T47D (cell line): Measurements from ENCODE around the gene CNTF.

Experiments
- DNase-seq, 2 experiments: peaks; one replicate each; pipeline versions ENCODE4 v3.0.0 to v3.0.0-alpha.2; 2011 to 2012; ENCODE audit warnings: low read depth in 1 of 2, low spot score in 1 of 2
- JUND ChIP-seq: IDR thresholded peaks from 2 replicates; pipeline ENCODE4 v1.6.1; 2012; ENCODE audit warnings: low read depth
- in situ Hi-C: cut with HindIII; loops from 2 replicates; pipeline ENCODE4 v1.10.0; 2016; ENCODE audit warnings: low sequenced_read_pairs, low pct_unique_long_range_greater_than_20kb

CNTF gene

GRCh38 chr11:58582437-58582836, 40.0 kb upstream of the CNTF start:
- DNase-seq: no peak
- in situ Hi-C loops: no loop called here
- no peak for TF ChIP-seq JUND

- TF ChIP-seq JUND: no peak
- in situ Hi-C loops: no loop called here
- DNase-seq: no peak
Observed at GRCh38 chr11:58586998-58587397, 35.5 kb upstream of the CNTF start.

- no peak for DNase-seq
- TF ChIP-seq JUND: no peak
- in situ Hi-C loops: no loop called here
Observed at GRCh38 chr11:58591659-58592058, 30.8 kb upstream of the CNTF start.

GRCh38 chr11:58592760-58593472, 29.5 kb upstream of the CNTF start:
- no peak for TF ChIP-seq JUND
- in situ Hi-C loops: no loop called here
- peak in 1 of 2 experiments; percentile 51 for DNase-seq

GRCh38 chr11:58594826-58595225, 27.6 kb upstream of the CNTF start:
- no peak for TF ChIP-seq JUND
- no peak for DNase-seq
- in situ Hi-C loops: no loop called here

- in situ Hi-C loops: no loop called here
- no peak for DNase-seq
- TF ChIP-seq JUND: no peak
Observed at GRCh38 chr11:58596621-58597020, 25.8 kb upstream of the CNTF start.

GRCh38 chr11:58597486-58598144, 24.9 kb upstream of the CNTF start:
- no peak for DNase-seq
- in situ Hi-C loops: no loop called here
- no peak for TF ChIP-seq JUND

- no peak for DNase-seq
- in situ Hi-C loops: no loop called here
- TF ChIP-seq JUND: no peak
Observed at GRCh38 chr11:58600510-58600909, 22.0 kb upstream of the CNTF start.

- no peak for TF ChIP-seq JUND
- no peak for DNase-seq
- in situ Hi-C loops: no loop called here
Observed at GRCh38 chr11:58606930-58607714, 15.3 kb upstream of the CNTF start.

- no peak for TF ChIP-seq JUND
- DNase-seq: no peak
Observed at GRCh38 chr11:58608331-58608730, 14.1 kb upstream of the CNTF start.

GRCh38 chr11:58609723-58610122, 12.7 kb upstream of the CNTF start:
- DNase-seq: no peak
- in situ Hi-C loops: no loop called here
- TF ChIP-seq JUND: no peak

More at GRCh38 chr11:58608331-58608730, 14.1 kb upstream of the CNTF start:
- in situ Hi-C loops: no loop called here

GRCh38 chr11:58613228-58613627, 9.2 kb upstream of the CNTF start:
- in situ Hi-C loops: no loop called here
- TF ChIP-seq JUND: no peak
- no peak for DNase-seq

- no peak for DNase-seq
- no peak for TF ChIP-seq JUND
- in situ Hi-C loops: no loop called here
Observed at GRCh38 chr11:58615559-58615958, 6.9 kb upstream of the CNTF start.
